Glutamatergic neuron (in vitro differentiated cells): ENCODE data around the gene PRPH2. TPM values are rescaled to one million over a fixed set of nuclear protein-coding genes. Genes with fewer than 3 reads are reported as not detected.

Source experiments
- DNase-seq: peaks from one replicate; pipeline ENCODE4 v3.0.0; 2022
- H3K27ac Mint-ChIP-seq: one replicate; pipeline ENCODE4 v1.8.0; 2020; ENCODE audit warnings: mild to moderate bottlenecking, mixed read lengths, inconsistent platforms; ENCODE audit not compliant: unreplicated experiment
- H3K27me3 Mint-ChIP-seq: one replicate; pipeline ENCODE4 v1.8.0; 2020; ENCODE audit warnings: mild to moderate bottlenecking, moderate library complexity, mixed read lengths, inconsistent platforms; ENCODE audit not compliant: unreplicated experiment
- H3K36me3 Mint-ChIP-seq: one replicate; pipeline ENCODE4 v1.8.0; 2020; ENCODE audit warnings: mild to moderate bottlenecking, mixed read lengths, inconsistent platforms; ENCODE audit not compliant: unreplicated experiment
- H3K4me1 Mint-ChIP-seq: one replicate; pipeline ENCODE4 v1.8.0; 2020; ENCODE audit warnings: mild to moderate bottlenecking, low read depth, mixed read lengths, inconsistent platforms; ENCODE audit not compliant: unreplicated experiment
- H3K4me3 Mint-ChIP-seq: one replicate; pipeline ENCODE4 v1.8.0; 2020; ENCODE audit warnings: mild to moderate bottlenecking, mixed read lengths, inconsistent platforms; ENCODE audit not compliant: unreplicated experiment
- H3K9me3 Mint-ChIP-seq: one replicate; pipeline ENCODE4 v1.8.0; 2020; ENCODE audit warnings: mild to moderate bottlenecking, moderate library complexity, mixed read lengths, inconsistent platforms; ENCODE audit not compliant: unreplicated experiment
- total RNA-seq: library from RNA; stranded (reverse); fragmentation: NEBNext Ultra II Directional; extraction: Animal tissue kit (Norgen Biotek cat#: 25700); gene quantifications from one replicate; pipeline ENCODE4 v1.2.1, GENCODE V29; 2021; ENCODE audit not compliant: unreplicated experiment
- TF ChIP-seq, protein P1 (sequence below): fragments of 200-600 bp; sonication (generic); IDR thresholded peaks from one replicate; pipeline ENCODE4 v1.5.0; 2021; ENCODE audit not compliant: partially characterized antibody, unreplicated experiment

PRPH2 gene
- total RNA-seq, 1 donor from 2014 or later, result not detected

DNA sequence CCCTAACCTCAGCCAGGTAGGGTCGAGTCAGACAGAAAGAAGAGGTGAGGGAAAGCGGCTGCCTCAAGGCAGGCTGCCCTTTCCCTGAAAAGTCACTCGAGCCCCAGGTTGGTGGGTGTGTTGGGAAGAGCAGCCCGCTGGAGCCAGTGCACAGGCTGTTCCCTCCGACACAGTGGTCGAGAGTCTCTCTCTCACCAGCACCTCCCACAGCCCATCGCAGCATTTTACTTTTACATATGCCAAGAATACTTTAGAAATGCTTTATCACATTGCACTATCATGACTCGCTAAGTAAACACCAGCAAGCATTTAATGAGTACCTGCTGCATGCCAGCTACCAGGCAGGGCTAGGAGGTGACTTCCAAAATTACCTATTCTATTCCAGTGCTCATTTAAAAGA is 1.7 kb downstream of the PRPH2 start:
- TF ChIP-seq, protein P1, sequence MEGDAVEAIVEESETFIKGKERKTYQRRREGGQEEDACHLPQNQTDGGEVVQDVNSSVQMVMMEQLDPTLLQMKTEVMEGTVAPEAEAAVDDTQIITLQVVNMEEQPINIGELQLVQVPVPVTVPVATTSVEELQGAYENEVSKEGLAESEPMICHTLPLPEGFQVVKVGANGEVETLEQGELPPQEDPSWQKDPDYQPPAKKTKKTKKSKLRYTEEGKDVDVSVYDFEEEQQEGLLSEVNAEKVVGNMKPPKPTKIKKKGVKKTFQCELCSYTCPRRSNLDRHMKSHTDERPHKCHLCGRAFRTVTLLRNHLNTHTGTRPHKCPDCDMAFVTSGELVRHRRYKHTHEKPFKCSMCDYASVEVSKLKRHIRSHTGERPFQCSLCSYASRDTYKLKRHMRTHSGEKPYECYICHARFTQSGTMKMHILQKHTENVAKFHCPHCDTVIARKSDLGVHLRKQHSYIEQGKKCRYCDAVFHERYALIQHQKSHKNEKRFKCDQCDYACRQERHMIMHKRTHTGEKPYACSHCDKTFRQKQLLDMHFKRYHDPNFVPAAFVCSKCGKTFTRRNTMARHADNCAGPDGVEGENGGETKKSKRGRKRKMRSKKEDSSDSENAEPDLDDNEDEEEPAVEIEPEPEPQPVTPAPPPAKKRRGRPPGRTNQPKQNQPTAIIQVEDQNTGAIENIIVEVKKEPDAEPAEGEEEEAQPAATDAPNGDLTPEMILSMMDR, result no peak
- H3K27me3 Mint-ChIP-seq, result peaks cover 3% of the 10 kb centered on the region
- no peaks in the 10 kb centered on the region for H3K9me3 Mint-ChIP-seq
- H3K4me1 Mint-ChIP-seq, result no peaks in the 10 kb centered on the region
- DNase-seq, result no peak
- no peak overlapping the region for H3K4me3 Mint-ChIP-seq
- H3K36me3 Mint-ChIP-seq, result no peaks in the 10 kb centered on the region
- no peak overlapping the region for H3K27ac Mint-ChIP-seq

DNA sequence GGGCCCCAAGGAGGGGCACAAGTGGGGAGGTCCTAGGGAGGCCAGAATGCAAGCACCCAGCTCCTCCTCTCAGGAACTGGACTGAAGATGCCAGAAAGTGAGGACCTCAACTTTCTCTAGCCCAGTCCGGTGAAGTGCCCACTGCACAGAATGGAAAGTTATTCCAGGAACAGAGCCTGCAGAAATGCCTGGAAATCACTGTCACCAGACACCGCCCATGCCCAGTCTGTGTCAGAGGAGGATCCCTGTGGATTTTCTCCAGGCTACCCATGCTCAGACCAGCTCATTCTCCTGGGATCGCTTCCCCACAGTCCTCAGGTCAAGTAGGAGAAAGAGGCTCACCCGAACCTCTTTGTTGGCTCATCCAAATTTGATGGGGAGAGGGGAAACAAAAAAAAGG is 6.5 kb downstream of the PRPH2 start:
- peaks cover 3% of the 10 kb centered on the region for H3K9me3 Mint-ChIP-seq
- no peak for DNase-seq
- no peaks in the 10 kb centered on the region for H3K4me1 Mint-ChIP-seq
- no peak overlapping the region for H3K4me3 Mint-ChIP-seq
- TF ChIP-seq, protein P1, result no peak
- no peak overlapping the region for H3K27ac Mint-ChIP-seq
- peaks cover 9% of the 10 kb centered on the region for H3K36me3 Mint-ChIP-seq
- peaks cover 2% of the 10 kb centered on the region for H3K27me3 Mint-ChIP-seq

DNA sequence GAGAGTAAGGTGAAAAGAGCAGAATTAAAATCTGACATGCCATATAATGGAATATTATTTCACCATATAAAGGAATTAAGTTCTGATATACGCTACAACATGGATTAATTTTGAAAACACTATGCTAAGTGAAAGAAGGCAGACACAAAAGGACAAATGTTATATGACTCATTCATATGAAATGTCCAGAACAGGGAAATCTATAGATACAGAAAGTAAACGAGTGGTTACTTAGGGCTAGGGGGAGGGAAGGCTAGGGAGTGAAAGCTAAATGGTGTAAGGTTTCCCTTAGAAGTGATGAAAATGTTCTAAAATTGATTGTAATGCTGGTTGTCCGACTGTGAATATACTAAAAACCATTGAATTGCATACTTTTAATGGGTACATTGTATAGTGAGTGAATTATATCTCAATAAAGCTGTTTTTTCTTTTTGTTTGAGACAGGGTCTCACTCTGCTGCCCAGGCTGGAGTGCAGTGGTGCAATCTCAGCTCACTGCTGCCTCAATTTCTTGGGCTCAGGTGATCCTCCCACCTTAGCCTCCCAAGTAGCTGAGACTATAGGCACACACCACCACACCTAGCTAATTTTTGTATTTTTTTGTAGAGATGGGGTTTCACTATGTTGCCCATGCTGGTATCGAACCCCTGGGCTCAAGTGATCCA is 8.2 kb downstream of the PRPH2 start:
- TF ChIP-seq, protein P1, result no peak
- Mint-ChIP-seq H3K4me1 (no peaks in the 10 kb centered on the region), H3K4me3 (no peak overlapping the region), H3K27ac (no peak overlapping the region), H3K9me3 (peaks cover 3% of the 10 kb centered on the region), H3K27me3 (peaks cover 2% of the 10 kb centered on the region), H3K36me3 (peaks cover 12% of the 10 kb centered on the region)
- DNase-seq, result no peak

DNA sequence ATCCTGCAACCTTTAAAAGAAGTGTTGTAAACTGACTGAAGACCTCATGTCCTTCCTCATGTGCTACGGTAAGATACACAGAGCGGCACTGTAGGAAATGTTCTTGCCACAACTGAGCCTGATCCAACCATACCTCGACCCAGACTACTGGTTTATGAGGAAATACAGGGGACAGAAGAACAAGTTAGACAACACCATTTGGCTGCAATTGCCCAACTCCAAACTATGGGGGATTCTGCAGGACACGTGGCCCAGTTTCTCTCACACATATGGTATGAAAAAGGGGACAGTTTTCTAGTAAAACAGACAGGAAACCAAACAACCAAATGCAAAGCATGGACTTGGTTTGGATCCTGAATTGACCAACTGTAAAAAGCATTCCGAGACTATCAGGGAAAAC is 10.5 kb downstream of the PRPH2 start:
- Mint-ChIP-seq H3K4me3 (no peak overlapping the region), H3K9me3 (peaks cover 9% of the 10 kb centered on the region), H3K4me1 (no peaks in the 10 kb centered on the region), H3K36me3 (peaks cover 12% of the 10 kb centered on the region), H3K27ac (no peak overlapping the region), H3K27me3 (peaks cover 6% of the 10 kb centered on the region)
- TF ChIP-seq, protein P1, result no peak
- DNase-seq, result no peak

DNA sequence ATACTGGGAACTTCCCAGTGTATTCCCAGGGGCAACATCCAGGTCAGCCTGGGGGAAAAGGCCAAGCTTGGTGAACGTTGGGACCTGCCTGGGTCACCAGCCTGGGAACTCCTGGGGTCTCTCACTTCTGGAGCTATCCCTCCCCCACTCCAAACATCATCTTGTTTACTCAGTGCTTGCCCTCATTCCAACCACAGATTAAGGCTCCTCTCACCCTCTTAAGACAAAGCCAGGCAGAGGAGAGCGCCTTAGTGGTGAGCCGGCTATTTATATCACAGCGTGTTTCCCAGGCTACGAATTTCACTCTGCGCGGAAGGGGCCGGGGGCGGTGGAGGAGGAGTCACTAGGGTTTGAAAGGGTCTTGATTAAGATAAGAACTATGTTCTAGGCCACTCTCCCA is 12.1 kb downstream of the PRPH2 start:
- peaks cover 6% of the 10 kb centered on the region for H3K27me3 Mint-ChIP-seq

More for the DNA sequence above, 12.1 kb downstream of the PRPH2 start:
- H3K36me3 Mint-ChIP-seq, result peaks cover 12% of the 10 kb centered on the region
- no peak for DNase-seq
- no peaks in the 10 kb centered on the region for H3K4me1 Mint-ChIP-seq
- TF ChIP-seq, protein P1, result no peak
- no peak overlapping the region for H3K27ac Mint-ChIP-seq
- H3K9me3 Mint-ChIP-seq, result peaks cover 11% of the 10 kb centered on the region
- H3K4me3 Mint-ChIP-seq, result no peak overlapping the region
